DOHH2 (cell line): ENCODE data around the gene CTDSPL2.

Source experiments
- H3F3A ChIP-seq: fragments of 200-600 bp; sonication (generic), shearing (Covaris generic); 2 replicates; pipeline ENCODE4 v1.6.0; 2016; ENCODE audit warnings: antibody characterized with exemption, mild to moderate bottlenecking; ENCODE audit not compliant: control insufficient read depth, insufficient read depth
- H3K27ac ChIP-seq: fragments of 200-600 bp; sonication (generic); 2 replicates; pipeline ENCODE4 v1.5.1; 2014; ENCODE audit warnings: low read depth, mild to moderate bottlenecking, low read length, moderate library complexity
- H3K27me3 ChIP-seq: fragments of 200-600 bp; sonication (generic); 2 replicates; pipeline ENCODE4 v1.6.1; 2014; ENCODE audit warnings: mild to moderate bottlenecking, low read length, mixed read lengths; ENCODE audit not compliant: control insufficient read depth
- H3K36me3 ChIP-seq: fragments of 200-600 bp; sonication (generic); 2 replicates; pipeline ENCODE4 v1.6.1; 2014; ENCODE audit warnings: mild to moderate bottlenecking, low read length, moderate library complexity, mixed read lengths; ENCODE audit not compliant: control insufficient read depth
- H3K4me1 ChIP-seq: fragments of 200-600 bp; sonication (generic); 2 replicates; pipeline ENCODE4 v1.6.1; 2014; ENCODE audit warnings: mild to moderate bottlenecking, low read length, mixed read lengths; ENCODE audit not compliant: control insufficient read depth
- H3K4me2 ChIP-seq: fragments of 200-600 bp; sonication (generic); 2 replicates; pipeline ENCODE4 v1.6.0; 2014; ENCODE audit warnings: mild to moderate bottlenecking, low read length, moderate library complexity
- H3K4me3 ChIP-seq: fragments of 200-600 bp; sonication (generic); 2 replicates; pipeline ENCODE4 v1.5.1; 2014; ENCODE audit warnings: mild to moderate bottlenecking, low read length, mixed read lengths
- H3K79me2 ChIP-seq: fragments of 200-600 bp; sonication (generic); 2 replicates; pipeline ENCODE4 v1.6.1; 2014; ENCODE audit warnings: mild to moderate bottlenecking, low read length, mixed read lengths; ENCODE audit not compliant: control insufficient read depth
- H3K9me2 ChIP-seq: fragments of 200-600 bp; sonication (generic); replicated peaks from 2 replicates; pipeline ENCODE4 v1.6.1; 2014; ENCODE audit warnings: mild to moderate bottlenecking, low read length, mixed read lengths; ENCODE audit not compliant: control insufficient read depth
- H3K9me3 ChIP-seq: fragments of 200-600 bp; sonication (generic); 2 replicates; pipeline ENCODE4 v1.6.1; 2014; ENCODE audit warnings: antibody characterized with exemption, low read length, mixed read lengths; ENCODE audit not compliant: control insufficient read depth, insufficient read depth
- H4K20me1 ChIP-seq: fragments of 200-600 bp; sonication (generic); 2 replicates; pipeline ENCODE4 v1.6.0; 2014; ENCODE audit warnings: low read depth, mild to moderate bottlenecking, antibody characterized with exemption, low read length, moderate library complexity; ENCODE audit not compliant: control insufficient read depth, insufficient read depth
- CTCF ChIP-seq: fragments of 200-600 bp; sonication (generic); IDR thresholded peaks from one replicate; pipeline ENCODE4 v1.5.1; 2014; ENCODE audit warnings: antibody characterized with exemption, mild to moderate bottlenecking, low read depth, low read length; ENCODE audit not compliant: poor library complexity, severe bottlenecking
- EZH2phosphoT487 ChIP-seq: fragments of 200-600 bp; sonication (generic); IDR thresholded peaks from 2 replicates; pipeline ENCODE4 v1.6.1; 2017; ENCODE audit warnings: borderline replicate concordance, mild to moderate bottlenecking, antibody characterized with exemption, low read length, moderate library complexity, mixed read lengths

CTDSPL2 gene

GRCh38 chr15:44565387-44566154 is 138.1 kb downstream of the CTDSPL2 start:
- peaks cover 72% of the 10 kb centered on the region for H3K36me3 ChIP-seq

GRCh38 chr15:44566155-44566540 is 138.7 kb downstream of the CTDSPL2 start:
- no peaks in the 10 kb centered on the region for H3K79me2 ChIP-seq
- H3K27ac ChIP-seq = no peak overlapping the region
- no peaks in the 10 kb centered on the region for H3K27me3 ChIP-seq
- H3K4me1 ChIP-seq = no peaks in the 10 kb centered on the region
- H3F3A ChIP-seq = peaks cover 13% of the 10 kb centered on the region
- no peaks in the 10 kb centered on the region for H4K20me1 ChIP-seq
- TF ChIP-seq CTCF (no peak), EZH2phosphoT487 (no peak)
- no peak overlapping the region for H3K4me2 ChIP-seq
- H3K9me2 ChIP-seq = no peaks in the 10 kb centered on the region
- peaks cover 3% of the 10 kb centered on the region; the same call in 1 of the 2 replicates for H3K9me3 ChIP-seq
- no peak overlapping the region for H3K4me3 ChIP-seq
- H3K36me3 ChIP-seq = peaks cover 67% of the 10 kb centered on the region

More at GRCh38 chr15:44565387-44566154, 138.1 kb downstream of the CTDSPL2 start:
- no peaks in the 10 kb centered on the region for H4K20me1 ChIP-seq
- H3K9me2 ChIP-seq = no peaks in the 10 kb centered on the region
- no peak for TF ChIP-seq EZH2phosphoT487
- no peak for TF ChIP-seq CTCF
- no peaks in the 10 kb centered on the region for H3K79me2 ChIP-seq
- H3K4me3 ChIP-seq = no peak overlapping the region
- no peaks in the 10 kb centered on the region for H3K4me1 ChIP-seq
- no peak overlapping the region for H3K27ac ChIP-seq
- no peaks in the 10 kb centered on the region for H3K27me3 ChIP-seq
- no peak overlapping the region for H3K4me2 ChIP-seq
- peaks cover 3% of the 10 kb centered on the region; the same call in 1 of the 2 replicates for H3K9me3 ChIP-seq
- peaks cover 15% of the 10 kb centered on the region for H3F3A ChIP-seq

DNA sequence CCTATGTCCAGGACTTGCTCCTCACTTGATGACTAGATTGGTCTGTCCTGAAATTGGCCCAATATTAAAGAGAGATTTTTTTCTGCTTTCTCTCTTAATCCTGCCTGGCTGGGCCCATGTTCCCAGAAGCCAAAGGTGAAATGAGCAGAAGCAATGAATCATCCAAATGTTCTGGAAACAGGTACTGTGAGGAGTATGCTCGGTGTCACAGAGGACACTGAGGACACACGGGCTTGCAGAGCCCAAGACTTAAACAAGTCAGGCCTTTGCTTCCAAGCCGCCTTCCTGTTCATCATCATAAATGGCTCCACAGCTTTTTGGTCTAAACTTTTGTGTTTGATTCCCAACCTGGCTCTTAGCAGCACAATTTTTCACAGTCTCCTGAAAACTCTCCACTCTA is 140.9 kb downstream of the CTDSPL2 start:
- H3F3A ChIP-seq = peaks cover 13% of the 10 kb centered on the region
- no peak overlapping the region for H3K27ac ChIP-seq
- no peaks in the 10 kb centered on the region for H3K27me3 ChIP-seq
- peaks cover 51% of the 10 kb centered on the region for H3K36me3 ChIP-seq
- peaks cover 3% of the 10 kb centered on the region; the same call in 1 of the 2 replicates for H3K9me3 ChIP-seq
- H3K79me2 ChIP-seq = no peaks in the 10 kb centered on the region
- H3K9me2 ChIP-seq = no peaks in the 10 kb centered on the region
- TF ChIP-seq CTCF (no peak), EZH2phosphoT487 (no peak)
- no peaks in the 10 kb centered on the region for H3K4me1 ChIP-seq
- H4K20me1 ChIP-seq = no peaks in the 10 kb centered on the region
- H3K4me2 ChIP-seq = no peak overlapping the region
- H3K4me3 ChIP-seq = no peak overlapping the region
